ENCODE measurements around the gene OR12D3.
"Not testable (repeated sequence)": the region's sequence is repeated elsewhere in the genome, so short reads cannot be mapped to it uniquely, and the experiment has no call there.

The OR12D3 gene

GRCh38 chr6:29375191-29375590, at the start of gene OR12D3:
Gene OR12D3, minus strand, starts transcription at chr6:29375291. Its CDS starts 4 bp downstream, at chr6:29375287.
- DNase-seq = no peak

GRCh38 chr6:29424575-29424974, 49.5 kb upstream of the OR12D3 start:
- no peak for DNase-seq

GRCh38 chr6:29424168-29424567, 49.1 kb upstream of the OR12D3 start:
- DNase-seq = no peak

- no peak for DNase-seq
These were observed 44.4 kb upstream of the OR12D3 start for GRCh38 chr6:29419516-29419915.

GRCh38 chr6:29414588-29414987, 39.5 kb upstream of the OR12D3 start, which contains the start of gene OR12D1:
Gene OR12D1, plus strand, starts transcription at chr6:29414928.
- DNase-seq = no peak

GRCh38 chr6:29403801-29404200, 28.7 kb upstream of the OR12D3 start:
- DNase-seq = no peak

GRCh38 chr6:29399525-29399924, 24.4 kb upstream of the OR12D3 start:
- no peak for DNase-seq

GRCh38 chr6:29395331-29395730, 20.2 kb upstream of the OR12D3 start, which contains the start of gene OR12D2:
Gene OR12D2, plus strand, starts transcription at chr6:29395631. Its CDS starts 1,069 bp downstream, at chr6:29396700.
- no peak for DNase-seq

- no peak for DNase-seq
These were observed 13.4 kb upstream of the OR12D3 start for GRCh38 chr6:29388533-29388932.

- no peak for DNase-seq
These were observed 912 bp upstream of the OR12D3 start for GRCh38 chr6:29376003-29376402.

- DNase-seq = no peak
These were observed 6.3 kb downstream of the OR12D3 start, which contains the start of gene OR5V1 for GRCh38 chr6:29368765-29369164. Gene OR5V1, minus strand, starts transcription at chr6:29368865. Its CDS starts 12,670 bp downstream, at chr6:29356195.

GRCh38 chr6:29355603-29356002, 19.5 kb downstream of the OR12D3 start:
- no peak for DNase-seq

GRCh38 chr6:29354980-29355379, 20.1 kb downstream of the OR12D3 start:
- DNase-seq = no peak

- DNase-seq = not testable (repeated sequence)
These were observed 25.7 kb downstream of the OR12D3 start for GRCh38 chr6:29349348-29349747.

GRCh38 chr6:29345380-29345779, 29.7 kb downstream of the OR12D3 start:
- no peak for DNase-seq

- no peak for DNase-seq
These were observed 38.8 kb downstream of the OR12D3 start for GRCh38 chr6:29336269-29336668.

- no peak for DNase-seq
These were observed 42.4 kb downstream of the OR12D3 start for GRCh38 chr6:29332676-29333075.

GRCh38 chr6:29325777-29326176, 49.3 kb downstream of the OR12D3 start:
- DNase-seq = no peak
